Panc1 (cell line): ENCODE data around the gene HMMR. TPM values are rescaled to one million over a fixed set of nuclear protein-coding genes. Genes with fewer than 3 reads are reported as not detected.
"Not testable (repeated sequence)": the region's sequence is repeated elsewhere in the genome, so short reads cannot be mapped to it uniquely, and the experiment has no call there.

Experiments
- ATAC-seq: fragments of 200-7000 bp; cut with Tn5 transposase; 2 replicates; pipeline ENCODE4 v1.9.1; 2020; ENCODE audit warnings: mild to moderate bottlenecking, moderate library complexity
- BruUV-seq: library from RNA; stranded (reverse); fragments of 400-500 nt; replicated peaks from 2 replicates; lab custom pipeline; 2021; lab: Mats Ljungman, UMichigan
- CTCF ChIA-PET: fragments of 300-600 bp; sonication (Branson Sonifier 250); formaldehyde crosslinking; loops from one replicate; lab custom pipeline; 2022; ENCODE audit warnings: antibody characterized with exemption; lab: Charles Lee
- POLR2A ChIA-PET: fragments of 300-600 bp; sonication (Branson Sonifier 250); formaldehyde crosslinking; loops from one replicate; lab custom pipeline; 2022; ENCODE audit warnings: antibody characterized with exemption; lab: Charles Lee
- DNase-seq: peaks from one replicate; pipeline ENCODE4 v3.0.0-alpha.2; 2010; ENCODE audit warnings: low read depth, low spot score
- H3K27ac ChIP-seq: 2 replicates; pipeline ENCODE4 v1.5.1; 2011; ENCODE audit warnings: mild to moderate bottlenecking, low read length, inconsistent platforms
- H3K27me3 ChIP-seq: fragments of 200-500 bp; sonication (Bioruptor generic); 2 replicates; pipeline ENCODE4 v1.6.0; 2014; ENCODE audit warnings: low read length, inconsistent platforms; ENCODE audit not compliant: control insufficient read depth, insufficient read depth
- H3K36me3 ChIP-seq: fragments of 200-500 bp; sonication (Bioruptor generic); 2 replicates; pipeline ENCODE4 v1.5.1; 2014; ENCODE audit warnings: inconsistent platforms, mild to moderate bottlenecking, low read length, moderate library complexity; ENCODE audit not compliant: control insufficient read depth, insufficient read depth
- H3K4me1 ChIP-seq: 2 replicates; pipeline ENCODE4 v1.5.1; 2011; ENCODE audit warnings: inconsistent platforms, mild to moderate bottlenecking, low read length, moderate library complexity; ENCODE audit not compliant: control insufficient read depth, insufficient read depth
- H3K4me3 ChIP-seq, 2 experiments: 2 replicates each; pipeline ENCODE4 v1.5.1; 2011 to 2012; ENCODE audit warnings: low read depth in 2 of 2, low read length in 2 of 2, mild to moderate bottlenecking in 2 of 2, inconsistent platforms in 1 of 2, moderate library complexity in 1 of 2
- H3K9me3 ChIP-seq: fragments of 200-500 bp; sonication (Bioruptor generic); 2 replicates; pipeline ENCODE4 v1.5.1; 2014; ENCODE audit warnings: low read depth, mild to moderate bottlenecking, inconsistent platforms, low read length, moderate library complexity; ENCODE audit not compliant: control insufficient read depth, insufficient read depth
- CTCF ChIP-seq: fragments of 450-650 bp; IDR thresholded peaks from 2 replicates; pipeline ENCODE4 v1.5.1; 2017; ENCODE audit warnings: mild to moderate bottlenecking
- POLR2AphosphoS5 ChIP-seq: IDR thresholded peaks from 2 replicates; pipeline ENCODE4 v1.6.1; 2012; ENCODE audit warnings: mild to moderate bottlenecking, low read depth, low read length, moderate library complexity
- SIN3A ChIP-seq: IDR thresholded peaks from 2 replicates; pipeline ENCODE4 v1.6.1; 2012; ENCODE audit warnings: low read depth, mild to moderate bottlenecking, low read length, moderate library complexity, borderline replicate concordance; ENCODE audit not compliant: insufficient read depth
- TCF7L2 ChIP-seq: IDR thresholded peaks from 2 replicates; pipeline ENCODE4 v1.6.1; 2011; ENCODE audit warnings: mild to moderate bottlenecking, low read depth, low read length, inconsistent platforms
- in situ Hi-C: cut with HindIII; loops from 2 replicates; pipeline ENCODE4 v1.10.0; 2016; ENCODE audit warnings: low sequenced_read_pairs, low pct_unique_long_range_greater_than_20kb
- intact Hi-C: fragments of 100-400 bp; cut with micrococcal nuclease; formaldehyde crosslinking; loops from one replicate; pipeline ENCODE4 v1.10.0; 2022; ENCODE audit not compliant: unreplicated experiment
- total RNA-seq: library from RNA; stranded (reverse); gene quantifications from one replicate; pipeline ENCODE4 v1.2.1, GENCODE V29; 2021; ENCODE audit not compliant: unreplicated experiment
- TF ChIP-seq, protein P1 (sequence below), 2 experiments: IDR thresholded peaks; 2 replicates each; pipeline ENCODE4 v1.6.1; 2011 to 2012; ENCODE audit warnings: low read depth in 2 of 2, control low read depth in 1 of 2, low read length in 1 of 2, mild to moderate bottlenecking in 1 of 2, moderate library complexity in 1 of 2; ENCODE audit not compliant: insufficient read depth in 1 of 2

The HMMR gene
- total RNA-seq, 1 experiment from 2014 or later, result 42.5 TPM

DNA sequence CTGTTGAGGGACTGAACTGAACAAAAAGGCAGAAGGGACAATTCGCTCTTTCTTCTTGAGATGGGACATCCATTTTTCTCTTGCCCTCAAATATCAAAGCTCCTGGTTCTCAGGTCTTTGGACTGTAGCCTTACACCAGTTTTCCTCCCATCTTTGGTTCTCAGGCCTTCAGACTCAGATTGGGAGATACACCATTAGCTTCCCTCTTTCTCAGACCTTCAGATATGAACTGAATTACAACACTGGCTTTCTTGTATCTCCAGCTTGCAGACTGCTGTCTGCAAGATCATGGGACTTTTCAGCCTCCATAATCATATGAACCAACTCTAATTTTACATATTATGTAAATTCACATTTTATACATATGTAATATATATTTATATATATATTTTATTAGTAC is 35.6 kb upstream of the HMMR start:
- ATAC-seq (no peak), DNase-seq (no peak)
- no peaks in the 10 kb centered on the region for H3K4me1 ChIP-seq
- ChIA-PET POLR2A (no interaction called here), CTCF (no interaction called here)
- intact Hi-C loops (no loop called here), in situ Hi-C loops (no loop called here)
- TF ChIP-seq TCF7L2, result no peak
- TF ChIP-seq CTCF, result no peak
- TF ChIP-seq, protein P1, sequence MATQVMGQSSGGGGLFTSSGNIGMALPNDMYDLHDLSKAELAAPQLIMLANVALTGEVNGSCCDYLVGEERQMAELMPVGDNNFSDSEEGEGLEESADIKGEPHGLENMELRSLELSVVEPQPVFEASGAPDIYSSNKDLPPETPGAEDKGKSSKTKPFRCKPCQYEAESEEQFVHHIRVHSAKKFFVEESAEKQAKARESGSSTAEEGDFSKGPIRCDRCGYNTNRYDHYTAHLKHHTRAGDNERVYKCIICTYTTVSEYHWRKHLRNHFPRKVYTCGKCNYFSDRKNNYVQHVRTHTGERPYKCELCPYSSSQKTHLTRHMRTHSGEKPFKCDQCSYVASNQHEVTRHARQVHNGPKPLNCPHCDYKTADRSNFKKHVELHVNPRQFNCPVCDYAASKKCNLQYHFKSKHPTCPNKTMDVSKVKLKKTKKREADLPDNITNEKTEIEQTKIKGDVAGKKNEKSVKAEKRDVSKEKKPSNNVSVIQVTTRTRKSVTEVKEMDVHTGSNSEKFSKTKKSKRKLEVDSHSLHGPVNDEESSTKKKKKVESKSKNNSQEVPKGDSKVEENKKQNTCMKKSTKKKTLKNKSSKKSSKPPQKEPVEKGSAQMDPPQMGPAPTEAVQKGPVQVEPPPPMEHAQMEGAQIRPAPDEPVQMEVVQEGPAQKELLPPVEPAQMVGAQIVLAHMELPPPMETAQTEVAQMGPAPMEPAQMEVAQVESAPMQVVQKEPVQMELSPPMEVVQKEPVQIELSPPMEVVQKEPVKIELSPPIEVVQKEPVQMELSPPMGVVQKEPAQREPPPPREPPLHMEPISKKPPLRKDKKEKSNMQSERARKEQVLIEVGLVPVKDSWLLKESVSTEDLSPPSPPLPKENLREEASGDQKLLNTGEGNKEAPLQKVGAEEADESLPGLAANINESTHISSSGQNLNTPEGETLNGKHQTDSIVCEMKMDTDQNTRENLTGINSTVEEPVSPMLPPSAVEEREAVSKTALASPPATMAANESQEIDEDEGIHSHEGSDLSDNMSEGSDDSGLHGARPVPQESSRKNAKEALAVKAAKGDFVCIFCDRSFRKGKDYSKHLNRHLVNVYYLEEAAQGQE (IDR thresholded peaks at IDR 0.05; ENCODE audit: insufficient read depth in 1 of 2, low read depth in 2 of 2, low read length in 1 of 2), result no peak
- no peak for TF ChIP-seq POLR2AphosphoS5
- no peak for TF ChIP-seq SIN3A
- H3K4me3 ChIP-seq, result no peak overlapping the region
- H3K9me3 ChIP-seq, result no peaks in the 10 kb centered on the region
- no TSS peak for BruUV-seq
- no peak overlapping the region for H3K27ac ChIP-seq
- no peaks in the 10 kb centered on the region for H3K27me3 ChIP-seq
- H3K36me3 ChIP-seq, result no peaks in the 10 kb centered on the region

GRCh38 chr5:163426128-163426527 is 34.3 kb upstream of the HMMR start:
- POLR2A ChIA-PET, H3K27me3 ChIP-seq, H3K9me3 ChIP-seq, DNase-seq, intact Hi-C loops, H3K36me3 ChIP-seq, CTCF ChIA-PET, in situ Hi-C loops, H3K4me1 ChIP-seq, H3K27ac ChIP-seq, H3K4me3 ChIP-seq, ATAC-seq, BruUV-seq: not testable (repeated sequence)

- no peak for TF ChIP-seq CTCF
- TF ChIP-seq, protein P1 (IDR thresholded peaks at IDR 0.05; ENCODE audit: insufficient read depth in 1 of 2, low read depth in 2 of 2, low read length in 1 of 2), result no peak
- TF ChIP-seq TCF7L2, result no peak
- no peak for TF ChIP-seq SIN3A
- no peak for TF ChIP-seq POLR2AphosphoS5
- peaks cover 16% of the 10 kb centered on the region for H3K4me1 ChIP-seq
- no TSS peak for BruUV-seq
- no peak for DNase-seq
- in situ Hi-C loops, result no loop called here
- ChIA-PET POLR2A (no interaction called here), CTCF (no interaction called here)
- no peaks in the 10 kb centered on the region for H3K9me3 ChIP-seq
- ATAC-seq, result no peak
- no peak overlapping the region for H3K27ac ChIP-seq
- H3K27me3 ChIP-seq, result no peaks in the 10 kb centered on the region
- intact Hi-C loops, result no loop called here
- H3K4me3 ChIP-seq, result no peak overlapping the region
- peaks cover under 1% of the 10 kb centered on the region; the same call in 1 of the 2 replicates for H3K36me3 ChIP-seq
Observed at GRCh38 chr5:163432544-163432943, 27.9 kb upstream of the HMMR start.
